Activated naive CD4-positive, alpha-beta T cell treated with anti-CD3 and anti-CD28 coated beads, Interleukin-2, amount 50 U/mL, for 16 hours (primary cell): ENCODE measurements around the gene VPS51.

Experiments used
- DNase-seq: peaks from one replicate; pipeline ENCODE4 v3.0.0-alpha.2; 2020

Gene VPS51

DNA sequence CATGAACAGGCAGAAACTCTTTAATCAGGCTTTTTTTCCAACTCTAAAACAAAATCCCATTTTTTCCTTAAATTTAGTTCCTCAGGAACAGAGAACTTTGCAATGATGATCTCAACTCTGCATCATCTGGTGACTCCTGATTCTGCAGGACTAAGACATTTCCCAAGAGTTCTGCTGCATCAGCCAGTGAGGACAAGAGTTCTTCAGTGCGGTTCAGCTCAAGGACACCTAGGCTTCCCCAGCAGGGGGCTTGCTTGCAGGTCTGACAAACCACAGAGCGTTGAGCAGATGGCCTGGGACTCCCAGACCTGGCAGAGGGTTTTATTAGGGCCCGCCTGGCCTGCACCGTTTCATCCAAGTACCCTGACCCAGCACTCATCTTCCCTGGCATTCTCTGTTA lies 18.6 kb upstream of the VPS51 start:
- DNase-seq = no peak

DNA sequence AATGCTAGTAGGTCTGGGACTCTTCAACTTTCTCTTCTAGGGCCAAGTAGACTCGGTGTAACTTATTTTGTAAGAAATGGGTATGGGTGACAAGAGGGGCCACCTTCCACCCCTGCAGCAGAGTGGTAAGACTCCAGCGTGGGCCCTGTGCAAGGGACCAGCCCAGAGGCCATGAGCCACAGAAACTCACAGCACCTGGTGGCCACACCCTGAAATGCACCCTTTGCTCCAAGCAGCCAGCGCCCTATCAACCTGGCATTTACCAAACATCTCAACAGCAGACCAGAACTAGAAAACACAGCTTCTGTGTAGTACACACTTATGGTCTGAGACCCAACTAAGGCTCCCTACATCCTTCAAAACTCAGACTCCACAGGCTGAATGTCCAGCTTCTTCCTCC lies 17.9 kb upstream of the VPS51 start:
- DNase-seq = peak; percentile 73

DNA sequence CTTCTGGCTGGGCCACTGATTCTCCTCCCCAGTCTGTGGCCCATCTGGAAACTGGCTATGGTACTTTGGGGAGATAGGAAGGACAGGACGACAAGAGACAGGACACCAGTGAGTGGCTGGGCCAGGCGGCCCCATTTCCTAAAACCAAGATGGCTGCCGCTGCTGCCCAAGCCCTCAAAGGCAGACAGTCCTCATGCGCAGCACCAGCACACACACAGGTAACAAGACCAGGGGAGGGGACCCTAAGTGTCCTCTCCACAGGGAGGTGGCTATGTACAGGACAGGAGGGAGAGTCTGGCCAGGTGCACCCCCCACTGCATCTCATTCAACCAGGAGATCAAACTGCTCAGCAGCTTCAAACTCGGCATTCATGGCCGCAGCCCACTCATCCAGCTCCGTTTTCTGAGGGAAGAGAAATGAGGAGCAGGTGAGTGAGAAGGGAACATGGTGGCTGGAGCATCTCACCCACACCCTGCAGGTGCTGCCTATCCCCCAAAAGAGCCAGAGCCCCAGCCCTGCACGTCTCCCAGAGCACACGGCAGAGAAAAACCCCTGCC lies 17.1 kb upstream of the VPS51 start:
- no peak for DNase-seq

DNA sequence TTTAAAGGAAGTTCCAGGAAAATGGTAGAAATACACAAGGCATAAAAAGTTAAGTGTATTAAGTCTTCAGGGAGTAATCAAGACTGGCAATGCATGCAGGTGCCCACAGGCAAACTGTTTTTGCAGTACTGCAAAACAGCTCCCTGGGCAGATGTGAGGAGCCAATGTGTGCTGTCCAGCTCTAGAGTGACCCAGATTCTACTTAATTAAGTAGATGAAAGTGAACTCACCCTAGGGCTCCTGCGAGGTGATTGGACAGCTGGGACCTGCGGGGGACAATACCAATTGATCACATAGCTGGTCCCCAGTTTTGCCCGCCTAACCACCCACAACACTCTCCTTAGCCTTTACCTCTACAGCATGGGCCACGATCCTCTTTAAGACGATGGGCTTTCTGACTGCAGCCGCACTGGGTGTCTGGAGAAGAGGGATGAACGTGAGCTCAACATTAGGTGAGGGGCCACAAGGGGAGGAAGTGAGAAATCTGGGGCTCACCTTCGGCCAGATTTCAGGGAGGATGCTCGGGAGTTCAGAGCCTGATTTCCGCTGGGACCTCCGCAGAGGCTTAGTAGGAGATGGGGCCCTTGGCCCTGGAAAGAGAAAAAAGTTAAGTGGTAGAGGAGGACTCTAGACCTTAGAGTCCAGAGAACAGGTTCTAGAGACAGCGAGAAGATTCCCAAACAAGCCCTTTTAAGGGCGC lies 12.7 kb upstream of the VPS51 start:
- no peak for DNase-seq

DNA sequence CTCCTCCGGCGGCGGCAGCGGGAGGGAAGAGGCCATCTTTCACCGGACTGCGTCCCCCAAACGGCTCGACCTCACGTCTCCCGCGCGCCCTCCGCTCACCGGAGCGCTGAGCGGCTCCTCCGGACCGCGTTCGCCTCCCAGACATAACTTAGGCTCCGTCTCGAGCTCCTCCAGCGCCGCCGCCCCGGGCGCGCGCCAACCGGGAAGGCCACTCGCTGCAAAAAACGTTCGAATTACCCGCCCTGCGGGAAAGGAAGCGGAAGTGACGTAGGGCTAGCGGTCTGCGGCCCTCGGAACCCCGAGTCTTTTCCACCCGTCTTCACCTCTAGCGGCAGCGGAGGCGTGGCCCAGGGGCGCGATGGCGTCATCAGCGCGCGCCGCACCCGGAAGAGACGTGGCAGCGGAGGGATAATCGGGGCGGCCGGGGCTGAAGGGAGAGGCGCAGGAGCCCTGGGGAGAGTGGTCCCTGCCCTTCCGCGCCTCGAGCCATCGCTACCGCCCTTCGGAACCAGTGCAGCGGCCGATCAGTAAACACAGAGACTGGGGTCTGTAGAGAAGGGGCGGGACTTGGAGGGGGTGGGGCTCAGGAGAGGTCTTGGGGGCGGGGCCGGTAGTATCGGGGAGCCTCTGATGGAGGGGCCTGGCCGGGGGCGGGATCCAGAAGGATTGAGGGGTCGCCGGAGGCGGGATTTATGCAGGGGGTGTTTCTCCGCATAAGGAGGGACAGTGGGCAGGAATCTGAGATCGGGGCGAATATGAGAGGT lies 12.0 kb upstream of the VPS51 start, which contains the start of the genes CDCA5 and ZFPL1:
Gene CDCA5 (minus strand): TSS at position 207 of the 764 bp plus-strand sequence. CDS start 62 bp downstream, at position 145.
Gene ZFPL1 (plus strand): TSS at position 389 of the 764 bp plus-strand sequence. CDS start 477 bp downstream, outside the sequence.
- DNase-seq = peak; percentile 95

DNA sequence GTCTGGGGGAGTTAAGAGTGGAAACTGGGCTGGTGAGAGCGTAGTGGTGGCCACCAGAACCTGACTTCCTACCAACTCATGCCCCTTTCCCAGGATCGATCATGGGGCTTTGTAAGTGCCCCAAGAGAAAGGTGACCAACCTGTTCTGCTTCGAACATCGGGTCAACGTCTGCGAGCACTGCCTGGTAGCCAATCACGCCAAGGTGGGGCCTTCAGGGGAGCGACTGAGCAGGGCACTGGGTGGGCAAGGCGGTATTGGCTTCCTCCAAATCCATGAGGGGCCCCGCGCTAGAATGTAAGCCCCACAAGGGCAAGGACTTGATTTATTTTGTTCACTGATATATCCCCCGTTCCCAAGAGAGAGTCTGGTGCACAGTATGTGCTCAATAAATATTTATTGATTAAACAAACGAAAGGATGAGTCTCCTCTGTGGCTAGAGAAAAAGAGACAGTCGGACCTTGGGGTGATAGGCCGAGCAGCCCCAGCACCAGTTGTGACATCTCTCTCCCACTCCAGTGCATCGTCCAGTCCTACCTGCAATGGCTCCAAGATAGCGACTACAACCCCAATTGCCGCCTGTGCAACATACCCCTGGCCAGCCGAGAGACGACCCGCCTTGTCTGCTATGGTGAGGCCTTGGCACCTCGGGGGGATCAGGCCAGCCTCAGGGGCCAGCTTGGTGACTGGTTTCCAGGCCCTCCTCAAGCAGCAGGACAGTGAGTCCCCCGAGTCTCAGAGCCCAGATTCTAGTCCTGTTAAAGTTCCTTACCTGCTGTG lies 11.2 kb upstream of the VPS51 start:
- no peak for DNase-seq

DNA sequence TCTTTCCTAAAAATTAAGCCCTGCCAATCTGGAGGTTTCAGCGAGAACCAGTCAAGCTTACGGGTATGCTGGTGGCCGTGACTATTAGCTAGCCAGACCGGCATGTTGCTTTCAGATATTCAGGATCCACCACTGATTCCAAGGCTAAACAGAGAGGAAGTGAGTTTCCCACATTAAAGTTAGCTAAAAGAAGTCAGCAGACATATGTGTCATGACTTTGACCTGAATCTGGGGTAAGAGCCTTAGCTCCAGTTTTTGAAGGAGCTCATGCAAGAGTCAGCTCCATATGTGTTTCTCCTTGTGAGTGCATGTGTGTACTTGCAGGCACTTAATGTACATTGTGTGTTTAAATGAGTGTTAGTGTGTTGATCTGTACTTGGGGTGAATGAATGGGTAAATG lies 10.6 kb upstream of the VPS51 start:
- DNase-seq = no peak

DNA sequence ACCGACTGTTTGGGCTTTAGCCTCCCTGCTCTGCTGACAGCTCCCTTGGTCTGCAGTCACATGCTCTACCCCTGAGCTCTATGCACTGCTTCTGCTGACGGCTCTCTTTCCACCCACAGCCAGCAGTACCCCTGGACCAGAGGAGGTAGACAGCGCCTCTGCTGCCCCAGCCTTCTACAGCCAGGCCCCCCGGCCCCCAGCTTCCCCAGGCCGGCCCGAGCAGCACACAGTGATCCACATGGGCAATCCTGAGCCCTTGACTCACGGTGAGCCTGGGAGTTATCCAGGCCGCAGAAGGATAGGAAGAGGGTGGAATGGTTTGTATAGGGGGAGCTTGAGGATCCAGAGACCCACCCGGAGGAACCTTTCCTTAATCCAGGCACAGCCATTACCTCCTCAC lies 9.2 kb upstream of the VPS51 start:
- no peak for DNase-seq

DNA sequence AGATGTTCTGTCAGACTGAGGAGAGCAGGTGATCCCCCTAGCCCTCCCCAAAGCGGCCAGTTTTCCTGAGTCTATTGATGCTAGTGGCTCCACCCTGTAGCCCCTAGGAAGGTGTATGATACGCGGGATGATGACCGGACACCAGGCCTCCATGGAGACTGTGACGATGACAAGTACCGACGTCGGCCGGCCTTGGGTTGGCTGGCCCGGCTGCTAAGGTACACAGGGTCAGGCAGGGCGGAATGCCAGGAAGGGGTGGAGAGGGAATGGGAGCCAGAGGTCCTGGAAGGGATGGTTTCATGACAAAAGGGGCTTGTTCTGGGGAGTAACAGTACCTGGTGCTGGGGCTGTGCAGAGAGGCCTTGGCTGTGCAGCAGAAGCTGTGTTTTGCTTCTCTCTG lies 8.8 kb upstream of the VPS51 start:
- no peak for DNase-seq

DNA sequence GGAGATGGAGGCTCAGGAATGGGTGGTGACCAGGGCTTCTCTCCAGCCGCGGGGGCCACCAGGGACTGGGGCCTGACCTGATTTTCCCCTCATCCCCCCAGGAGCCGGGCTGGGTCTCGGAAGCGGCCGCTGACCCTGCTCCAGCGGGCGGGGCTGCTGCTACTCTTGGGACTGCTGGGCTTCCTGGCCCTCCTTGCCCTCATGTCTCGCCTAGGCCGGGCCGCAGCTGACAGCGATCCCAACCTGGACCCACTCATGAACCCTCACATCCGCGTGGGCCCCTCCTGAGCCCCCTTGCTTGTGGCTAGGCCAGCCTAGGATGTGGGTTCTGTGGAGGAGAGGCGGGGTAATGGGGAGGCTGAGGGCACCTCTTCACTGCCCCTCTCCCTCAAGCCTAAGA lies 8.2 kb upstream of the VPS51 start:
- no peak for DNase-seq

DNA sequence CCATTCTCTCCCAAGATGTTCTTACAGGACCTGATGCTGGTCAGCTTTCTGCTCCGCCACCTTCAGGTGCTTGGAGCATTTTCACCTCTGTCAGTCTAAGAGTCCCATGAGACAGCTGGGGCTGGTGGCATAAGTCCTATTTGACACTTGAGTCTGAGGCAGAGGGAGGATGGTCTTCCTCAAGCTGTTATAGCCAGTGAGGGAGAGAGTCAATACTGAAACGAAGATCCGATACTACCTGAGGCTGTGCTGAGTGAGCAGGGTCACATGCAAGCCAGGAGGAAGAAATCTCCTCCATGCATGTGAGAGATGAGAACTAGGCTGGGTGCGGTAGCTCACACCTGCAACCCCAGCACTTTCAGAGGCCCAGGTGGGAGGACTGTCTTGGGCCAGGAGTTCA lies 6.4 kb upstream of the VPS51 start:
- DNase-seq = no peak

DNA sequence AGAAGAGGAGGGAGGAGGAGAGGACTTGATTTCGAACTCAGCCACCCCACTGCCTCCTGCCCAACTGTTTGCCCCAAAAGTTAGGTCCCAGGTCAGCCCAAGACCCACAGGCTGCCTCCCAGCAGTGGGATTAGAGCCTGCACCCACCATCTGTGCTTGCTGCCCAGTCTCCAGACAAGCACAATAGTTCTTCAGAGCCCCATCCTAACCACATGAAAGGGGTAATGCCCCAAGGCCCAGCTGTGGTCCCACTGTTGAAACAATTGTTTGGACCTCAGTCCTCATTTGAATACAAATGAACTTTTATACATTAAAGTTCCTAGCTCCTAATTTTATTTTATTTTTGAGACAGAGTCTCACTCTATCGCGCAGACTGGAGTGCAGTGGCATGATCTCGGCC lies 5.4 kb upstream of the VPS51 start:
- DNase-seq = no peak

DNA sequence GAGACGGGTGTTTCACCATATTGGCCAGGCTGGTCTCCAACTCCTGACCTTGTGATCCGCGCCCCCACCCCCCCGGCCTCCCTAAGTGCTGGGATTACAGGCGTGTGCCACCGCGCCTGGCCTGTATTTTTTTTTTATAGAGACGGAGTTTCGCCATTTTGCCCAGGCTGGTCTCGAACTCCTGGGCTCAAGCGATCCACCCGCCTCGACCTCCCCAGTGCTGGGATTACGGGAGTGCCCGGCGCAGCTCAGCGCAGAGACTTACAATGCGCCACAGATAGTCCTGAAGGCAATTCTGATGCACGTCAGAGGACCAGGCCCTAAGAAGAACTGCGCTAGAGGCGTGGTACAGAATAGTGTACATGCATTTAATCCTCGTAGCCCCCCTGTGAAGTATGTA lies 587 bp upstream of the VPS51 start:
- no peak for DNase-seq

DNA sequence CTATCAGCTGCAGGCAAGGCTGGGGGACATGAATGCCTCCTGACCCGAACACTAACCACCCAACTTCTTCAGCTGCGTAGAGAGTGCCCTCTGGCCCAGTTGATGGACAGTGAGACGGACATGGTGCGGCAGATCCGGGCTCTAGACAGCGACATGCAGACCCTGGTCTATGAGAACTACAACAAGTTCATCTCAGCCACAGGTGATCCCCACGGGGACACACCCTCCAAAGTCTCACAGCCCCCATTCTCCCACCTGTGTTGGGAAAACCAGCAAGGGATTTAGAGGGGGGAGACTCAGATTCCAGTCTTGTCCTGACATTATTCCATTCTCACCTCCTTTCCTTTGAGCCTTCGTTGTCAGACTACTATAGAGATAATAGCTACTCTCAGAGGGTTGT lies 912 bp downstream of the VPS51 start:
- DNase-seq = no peak

DNA sequence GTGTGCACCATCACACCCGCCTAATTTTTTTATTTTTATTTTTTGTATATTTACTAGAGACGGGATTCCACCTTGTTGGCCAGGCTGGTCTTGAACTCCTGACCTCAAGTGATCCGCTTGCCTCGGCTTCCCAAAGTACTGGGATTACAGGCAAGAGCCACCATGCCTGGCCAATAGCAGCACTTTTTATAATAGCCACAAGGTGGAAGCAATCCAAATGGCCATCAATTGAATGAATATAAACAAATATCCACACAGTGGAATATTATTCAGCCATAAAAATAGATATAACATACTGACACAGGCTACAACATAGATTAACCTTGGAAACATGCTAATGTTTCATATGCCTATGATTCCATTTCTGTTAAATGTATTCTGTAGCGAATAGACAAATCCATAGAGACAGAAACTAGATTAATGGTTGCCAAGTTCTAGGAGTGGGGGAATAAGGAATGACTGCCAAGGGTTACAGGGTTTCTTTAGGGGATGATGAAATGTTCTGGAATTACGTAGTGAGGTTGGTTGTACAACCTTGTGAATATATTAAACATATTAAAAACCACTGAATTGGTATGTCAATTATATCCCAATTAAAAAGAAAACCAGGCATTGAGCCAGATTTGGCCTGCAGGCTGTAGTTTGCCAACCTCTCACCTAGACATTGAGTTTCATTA lies 4.8 kb downstream of the VPS51 start:
- no peak for DNase-seq

DNA sequence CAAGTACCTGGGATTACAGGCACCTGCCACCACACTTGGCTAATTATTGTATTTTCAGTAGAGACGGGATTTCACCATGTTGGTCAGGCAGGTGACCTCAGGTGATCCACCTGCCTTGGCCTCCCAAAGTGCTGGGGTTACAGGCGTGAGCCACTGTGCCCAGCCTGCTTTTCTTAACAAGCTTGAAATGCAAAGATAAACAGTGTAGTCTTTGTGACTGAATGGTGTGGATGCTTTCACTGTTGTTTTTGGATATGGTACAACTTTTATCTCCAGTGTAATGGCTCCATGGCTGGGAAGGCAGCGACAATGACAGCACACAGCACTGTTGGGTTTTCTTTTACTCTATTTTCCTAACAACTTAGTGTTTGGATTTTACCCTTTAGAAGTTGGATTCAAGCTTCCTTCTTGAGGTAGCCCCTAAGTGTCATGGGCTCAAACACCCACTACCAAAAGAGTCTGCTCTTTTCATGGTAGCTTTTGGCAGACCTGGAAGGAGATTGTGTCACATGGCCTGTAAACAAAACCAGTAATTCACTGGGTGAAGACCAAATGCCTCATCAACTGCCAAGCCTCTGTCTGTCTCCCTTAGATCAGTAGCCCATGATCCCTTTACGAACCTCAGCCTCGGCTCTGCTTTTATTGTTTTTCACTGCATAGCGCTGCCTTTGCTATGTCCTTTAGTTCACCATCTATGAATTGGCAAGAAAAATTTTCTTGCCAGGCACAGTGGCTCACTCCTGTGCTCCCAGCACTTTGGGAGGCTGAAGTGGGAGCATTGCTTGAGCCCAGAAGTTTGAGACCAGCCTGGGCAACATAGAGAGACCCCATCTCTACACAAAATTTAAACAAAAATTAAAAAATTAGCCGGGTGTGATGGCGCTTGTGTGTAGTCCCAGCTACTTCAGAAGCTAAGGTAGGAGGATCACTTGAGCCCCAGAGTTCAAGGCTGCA lies 6.4 kb downstream of the VPS51 start:
- DNase-seq = no peak

DNA sequence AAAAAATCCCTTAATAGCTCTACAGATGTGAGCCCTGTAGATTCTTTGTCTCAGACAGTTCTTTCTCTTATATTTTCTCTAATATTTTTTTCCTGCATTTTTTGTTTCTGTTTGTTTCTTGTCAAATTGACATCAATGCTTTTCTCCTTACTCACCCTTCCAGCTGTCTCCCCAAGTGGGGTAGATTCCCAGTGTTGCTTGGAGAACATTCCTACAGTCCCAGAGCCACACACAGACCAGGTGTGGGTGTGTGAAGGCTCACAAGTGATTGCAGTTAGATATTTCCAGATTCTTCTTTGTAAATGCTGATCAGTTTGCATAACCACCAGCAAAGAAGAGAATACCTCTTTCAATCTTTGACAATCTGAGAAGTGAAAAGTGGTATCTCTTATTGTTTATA lies 7.5 kb downstream of the VPS51 start:
- no peak for DNase-seq

DNA sequence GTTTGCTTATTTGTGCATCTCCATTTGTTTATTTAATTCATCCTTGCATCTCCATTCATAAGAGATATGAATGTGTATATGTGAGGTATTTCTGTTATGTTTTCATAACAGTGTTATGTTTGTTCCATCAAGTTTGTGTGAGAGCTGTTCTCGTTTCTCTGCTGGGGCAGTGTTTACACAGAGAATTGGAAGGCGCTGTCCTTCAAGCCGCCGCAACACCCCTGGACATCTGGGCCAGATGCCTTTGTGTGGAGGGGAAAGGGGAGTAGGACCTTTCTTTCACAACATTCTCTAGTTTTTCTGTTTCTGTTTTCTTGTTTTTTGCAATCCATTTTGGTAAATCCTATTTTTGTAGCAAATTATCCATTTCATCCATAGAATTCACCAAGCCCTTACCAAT lies 8.6 kb downstream of the VPS51 start:
- DNase-seq = no peak

DNA sequence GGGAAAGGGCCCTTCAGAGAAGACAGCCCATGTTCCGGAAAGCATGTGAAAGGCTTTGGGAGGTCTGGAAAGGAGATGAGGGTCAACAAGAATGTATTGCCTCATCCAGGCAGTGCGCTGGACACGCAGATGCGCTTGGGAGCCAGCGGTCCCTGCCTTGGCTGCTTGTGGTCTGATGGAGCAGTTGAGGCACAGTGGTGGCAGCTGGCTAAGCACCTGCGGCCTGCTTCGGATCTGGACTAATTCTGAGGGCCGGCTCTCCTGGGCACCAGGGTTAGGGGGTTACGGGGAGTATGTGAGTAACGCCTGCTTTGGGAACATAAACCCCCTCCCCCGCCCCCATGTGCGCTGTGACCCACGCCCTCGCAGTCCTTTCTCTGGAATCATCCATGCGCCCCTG lies 11.1 kb downstream of the VPS51 start:
- no peak for DNase-seq

DNA sequence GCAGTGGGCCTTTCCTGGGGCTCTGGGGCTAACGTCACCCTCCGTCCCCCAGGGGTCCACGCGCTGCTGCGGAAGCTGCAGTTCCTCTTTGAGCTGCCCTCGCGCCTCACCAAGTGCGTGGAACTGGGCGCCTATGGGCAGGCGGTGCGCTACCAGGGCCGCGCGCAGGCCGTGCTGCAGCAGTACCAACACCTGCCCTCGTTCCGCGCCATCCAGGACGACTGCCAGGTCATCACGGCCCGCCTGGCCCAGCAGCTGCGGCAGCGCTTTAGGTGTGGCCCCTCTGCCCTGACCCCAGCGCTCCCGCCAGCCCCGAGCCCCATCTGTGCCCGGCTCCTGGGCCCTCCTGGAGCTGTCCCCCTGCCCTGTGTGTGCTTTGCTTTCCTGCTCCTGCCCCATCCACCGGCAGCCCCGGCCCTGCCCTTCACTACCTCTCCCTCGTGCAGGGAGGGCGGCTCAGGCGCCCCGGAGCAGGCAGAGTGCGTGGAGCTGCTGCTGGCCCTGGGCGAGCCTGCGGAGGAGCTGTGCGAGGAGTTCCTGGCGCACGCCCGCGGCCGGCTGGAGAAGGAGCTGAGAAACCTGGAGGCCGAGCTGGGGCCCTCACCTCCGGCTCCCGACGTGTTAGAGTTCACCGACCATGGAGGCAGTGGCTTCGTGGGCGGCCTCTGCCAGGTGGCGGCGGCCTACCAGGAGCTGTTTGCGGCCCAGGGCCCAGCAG lies 11.9 kb downstream of the VPS51 start:
- no peak for DNase-seq
